ENCODE measurements around the gene PPP2R5E. TPM values are rescaled to one million over a fixed set of nuclear protein-coding genes. Genes with fewer than 3 reads are reported as not detected.
A peak's percentile ranks its signal among the peaks of the same experiment; 100 is the strongest.

Gene PPP2R5E
- total RNA-seq, 4 donors from 2014 or later = 16.8 to 23.7 (median 20.4) TPM

DNA sequence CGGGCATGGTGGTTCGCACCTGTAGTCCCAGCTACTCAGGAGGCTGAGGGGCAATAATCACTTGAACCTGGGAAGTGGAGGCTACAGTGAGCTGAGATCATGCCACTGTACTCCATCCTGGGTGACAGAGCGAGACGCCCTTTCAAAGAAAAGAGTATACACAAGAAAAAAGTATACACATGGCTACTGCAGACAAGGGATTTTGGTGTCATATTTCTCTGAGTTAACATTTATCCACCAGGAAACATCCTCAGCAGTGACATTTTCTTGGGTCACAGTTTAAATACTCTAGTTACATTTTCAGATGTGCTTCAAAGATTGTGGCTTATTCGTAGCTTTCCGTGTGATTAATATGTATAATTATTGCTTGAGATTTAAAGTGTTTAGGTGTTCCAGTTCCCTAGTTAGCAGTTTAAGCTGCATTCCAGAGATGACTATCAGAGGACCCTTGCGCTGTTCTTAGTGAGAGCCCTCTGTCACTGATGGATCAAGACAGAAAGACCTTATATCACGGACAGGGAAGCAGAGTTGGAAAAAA lies 4.7 kb upstream of the PPP2R5E start:
- no peak for DNase-seq (ENCODE audit: low spot score in 2 of 2)
- H3K36me3 ChIP-seq = no peaks in the 10 kb centered on the region
- no peak overlapping the region for H3K4me3 ChIP-seq
- peaks cover 10% of the 10 kb centered on the region for H3K4me1 ChIP-seq
- 72% methylated on average over 8 of the region's 8 CpGs for WGBS
- H3K27me3 ChIP-seq = no peaks in the 10 kb centered on the region
- H3K27ac ChIP-seq = no peak overlapping the region
- H3K9me3 ChIP-seq = no peaks in the 10 kb centered on the region
- TF ChIP-seq, protein P1, sequence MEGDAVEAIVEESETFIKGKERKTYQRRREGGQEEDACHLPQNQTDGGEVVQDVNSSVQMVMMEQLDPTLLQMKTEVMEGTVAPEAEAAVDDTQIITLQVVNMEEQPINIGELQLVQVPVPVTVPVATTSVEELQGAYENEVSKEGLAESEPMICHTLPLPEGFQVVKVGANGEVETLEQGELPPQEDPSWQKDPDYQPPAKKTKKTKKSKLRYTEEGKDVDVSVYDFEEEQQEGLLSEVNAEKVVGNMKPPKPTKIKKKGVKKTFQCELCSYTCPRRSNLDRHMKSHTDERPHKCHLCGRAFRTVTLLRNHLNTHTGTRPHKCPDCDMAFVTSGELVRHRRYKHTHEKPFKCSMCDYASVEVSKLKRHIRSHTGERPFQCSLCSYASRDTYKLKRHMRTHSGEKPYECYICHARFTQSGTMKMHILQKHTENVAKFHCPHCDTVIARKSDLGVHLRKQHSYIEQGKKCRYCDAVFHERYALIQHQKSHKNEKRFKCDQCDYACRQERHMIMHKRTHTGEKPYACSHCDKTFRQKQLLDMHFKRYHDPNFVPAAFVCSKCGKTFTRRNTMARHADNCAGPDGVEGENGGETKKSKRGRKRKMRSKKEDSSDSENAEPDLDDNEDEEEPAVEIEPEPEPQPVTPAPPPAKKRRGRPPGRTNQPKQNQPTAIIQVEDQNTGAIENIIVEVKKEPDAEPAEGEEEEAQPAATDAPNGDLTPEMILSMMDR (IDR thresholded peaks at IDR 0.05) = no peak
- TF ChIP-seq POLR2A (IDR thresholded peaks at IDR 0.05) (no peak), POLR2AphosphoS5 (IDR thresholded peaks at IDR 0.05) (no peak), EP300 (IDR thresholded peaks at IDR 0.05) (no peak)

DNA sequence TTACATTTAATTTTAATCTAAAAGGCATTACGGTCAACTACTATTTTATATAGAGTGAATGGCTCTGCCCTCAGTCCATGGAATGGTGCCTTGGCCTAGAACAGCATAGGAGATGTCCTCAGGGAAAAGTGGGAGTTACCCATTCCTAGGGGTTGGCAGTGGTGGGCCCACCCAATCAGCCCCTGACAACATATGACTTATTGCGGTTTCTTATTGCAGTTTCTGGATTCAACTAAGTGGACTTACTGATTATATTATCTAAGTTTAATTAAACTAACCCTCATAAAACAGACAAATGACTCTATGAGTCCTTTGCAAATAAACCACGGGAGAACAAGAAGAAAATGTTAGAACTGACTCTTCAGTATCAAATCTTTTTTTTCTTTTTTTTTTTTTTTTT lies 2.3 kb upstream of the PPP2R5E start:
- Histone ChIP-seq H3K4me3 (no peak overlapping the region), H3K27ac (no peak overlapping the region), H3K27me3 (no peaks in the 10 kb centered on the region), H3K4me1 (peaks cover 23% of the 10 kb centered on the region), H3K36me3 (no peaks in the 10 kb centered on the region), H3K9me3 (no peaks in the 10 kb centered on the region)
- WGBS = 84% methylated on average over 3 of the region's 3 CpGs
- TF ChIP-seq POLR2AphosphoS5 (IDR thresholded peaks at IDR 0.05) = no peak
- no peak for TF ChIP-seq POLR2A (IDR thresholded peaks at IDR 0.05)
- TF ChIP-seq, protein P1 (IDR thresholded peaks at IDR 0.05) = no peak
- TF ChIP-seq EP300 (IDR thresholded peaks at IDR 0.05) = no peak
- DNase-seq (ENCODE audit: low spot score in 2 of 2) = no peak

DNA sequence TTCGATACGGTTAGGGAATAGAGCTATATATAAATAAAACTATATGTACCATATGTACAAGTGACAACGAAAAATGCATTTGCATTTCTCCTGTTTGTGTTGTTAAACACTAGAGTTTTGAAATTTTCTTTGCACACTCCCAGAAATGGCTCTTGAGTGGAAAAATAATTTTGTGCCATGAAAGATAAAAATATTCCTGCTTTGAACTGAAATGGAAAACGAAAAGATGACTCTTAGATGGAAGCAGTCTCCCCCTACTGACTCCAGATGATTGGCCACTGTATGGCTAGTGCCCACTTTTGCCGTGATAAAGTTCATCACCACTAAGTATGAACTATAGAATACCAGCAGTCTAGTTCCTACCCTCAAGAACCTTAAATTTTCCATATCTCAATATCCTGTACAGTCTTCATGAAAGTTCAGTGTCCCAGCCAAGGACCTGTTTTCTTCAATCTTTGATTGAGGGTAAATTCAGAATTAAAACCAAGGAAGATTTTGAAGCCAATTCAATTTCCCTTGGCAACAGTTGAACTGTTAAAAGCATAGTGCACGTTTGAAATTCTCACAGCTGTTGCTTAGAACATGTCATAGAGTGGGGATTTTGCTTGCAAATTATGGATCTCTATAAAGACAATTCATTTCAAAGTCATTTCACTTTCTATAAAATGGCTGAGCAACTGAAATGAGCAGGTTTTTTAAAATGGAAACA lies 1.6 kb upstream of the PPP2R5E start:
- TF ChIP-seq, protein P1 (IDR thresholded peaks at IDR 0.05) = no peak
- TF ChIP-seq EP300 (IDR thresholded peaks at IDR 0.05) (no peak), POLR2AphosphoS5 (IDR thresholded peaks at IDR 0.05) (no peak), POLR2A (IDR thresholded peaks at IDR 0.05) (no peak)
- DNase-seq (ENCODE audit: low spot score in 2 of 2) = no peak
- no peaks in the 10 kb centered on the region for H3K27me3 ChIP-seq
- no peaks in the 10 kb centered on the region for H3K9me3 ChIP-seq
- no peak overlapping the region for H3K27ac ChIP-seq
- H3K36me3 ChIP-seq = peaks cover under 1% of the 10 kb centered on the region
- H3K4me3 ChIP-seq = peak overlapping the region; percentile 99
- 25% methylated on average over 6 of the region's 6 CpGs for WGBS
- H3K4me1 ChIP-seq = peaks cover 23% of the 10 kb centered on the region

DNA sequence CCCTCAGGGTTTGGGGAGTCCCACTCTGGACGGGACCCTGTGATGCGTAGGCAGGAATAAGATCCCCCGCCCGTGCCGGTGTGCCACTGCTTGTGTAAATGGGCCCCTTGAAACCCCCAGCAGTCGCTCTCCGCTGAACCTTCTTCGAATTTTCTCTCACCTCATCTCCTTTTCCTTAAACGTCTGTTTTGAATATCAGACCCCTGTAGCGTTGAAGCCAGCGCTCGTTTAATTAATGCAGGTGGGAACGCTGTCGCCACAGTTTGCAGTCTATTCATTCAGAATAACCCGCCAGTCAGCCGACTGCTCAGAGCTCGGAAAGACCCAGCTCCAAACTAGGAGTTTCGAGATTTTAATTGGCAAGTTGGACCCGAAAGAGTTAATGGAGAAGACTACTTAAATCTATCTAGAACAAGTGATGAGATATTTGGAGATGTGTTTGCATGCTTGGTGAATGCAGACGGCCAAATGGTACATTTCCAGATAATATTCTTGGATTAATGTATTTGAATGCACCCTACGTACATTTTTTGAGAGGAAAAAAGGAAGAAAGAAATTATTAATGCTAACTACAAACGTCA lies 739 bp upstream of the PPP2R5E start:
- no peak for TF ChIP-seq POLR2A (IDR thresholded peaks at IDR 0.05)
- no peak for TF ChIP-seq POLR2AphosphoS5 (IDR thresholded peaks at IDR 0.05)
- TF ChIP-seq, protein P1 (IDR thresholded peaks at IDR 0.05) = no peak
- no peak for TF ChIP-seq EP300 (IDR thresholded peaks at IDR 0.05)
- Histone ChIP-seq H3K27ac (peak overlapping the region; percentile 91), H3K4me3 (peak overlapping the region; percentile 99), H3K27me3 (no peaks in the 10 kb centered on the region), H3K4me1 (peaks cover 23% of the 10 kb centered on the region), H3K9me3 (no peaks in the 10 kb centered on the region), H3K36me3 (peaks cover 9% of the 10 kb centered on the region)
- WGBS = under 1% methylated on average over 22 of the region's 22 CpGs
- DNase-seq (ENCODE audit: low spot score in 2 of 2) = no peak

Data from suprapubic skin (tissue), 4 donors.